SK-N-SH (cell line): ENCODE measurements around the gene CYP4F11. TPM values are rescaled to one million over a fixed set of nuclear protein-coding genes. Genes with fewer than 3 reads are reported as not detected.

Experiments used
- CTCF ChIA-PET: fragments of 300-600, 350-600 bp; formaldehyde crosslinking; extraction: SDS; loops from one replicate; lab custom pipeline; 2021; lab: Yijun Ruan, JAX
- POLR2A ChIA-PET: fragments of 350-600 bp; sonication (Branson Sonifier 250); formaldehyde crosslinking; extraction: SDS; loops from one replicate; lab custom pipeline; 2020; ENCODE audit warnings: antibody characterized with exemption, inconsistent platforms; lab: Yijun Ruan, JAX
- DNase-seq: peaks from one replicate; pipeline ENCODE4 v3.0.0; 2012
- H2AFZ ChIP-seq: fragments of 200-600 bp; sonication (generic); 2 replicates; pipeline ENCODE4 v1.8.1; 2016; ENCODE audit warnings: antibody characterized with exemption, mild to moderate bottlenecking, low read depth
- H3F3A ChIP-seq: fragments of 200-600 bp; sonication (generic); replicated peaks from 2 replicates; pipeline ENCODE3; 2016; ENCODE audit warnings: antibody characterized with exemption, mild to moderate bottlenecking; ENCODE audit not compliant: insufficient read depth
- H3K27ac ChIP-seq, 2 experiments: fragments of 200-500 bp in 1 of 2; fragments of 200-600 bp in 1 of 2; sonication (Bioruptor generic) in 1 of 2; sonication (generic), shearing (Covaris generic) in 1 of 2; 2 replicates each; pipeline versions ENCODE4 v1.5.1 to v1.6.1; 2014 to 2016; ENCODE audit warnings: low read depth in 2 of 2, inconsistent platforms in 1 of 2, low read length in 1 of 2, mild to moderate bottlenecking in 1 of 2, mixed read lengths in 1 of 2
- H3K27me3 ChIP-seq: fragments of 200-600 bp; sonication (generic), shearing (Covaris generic); 2 replicates; pipeline ENCODE4 v1.6.1; 2016; ENCODE audit warnings: mixed run types; ENCODE audit not compliant: insufficient read depth
- H3K36me3 ChIP-seq, 2 experiments: fragments of 200-500 bp in 1 of 2; fragments of 200-600 bp in 1 of 2; sonication (Bioruptor generic) in 1 of 2; sonication (generic) in 1 of 2; replicated peaks in 1 of 2; 2 replicates each; pipeline versions ENCODE3 to v1.5.1; 2014 to 2016; ENCODE audit warnings: low read length in 1 of 2, mild to moderate bottlenecking in 1 of 2; ENCODE audit not compliant: insufficient read depth in 2 of 2, control insufficient read depth in 1 of 2
- H3K4me1 ChIP-seq, 2 experiments: fragments of 200-500 bp in 1 of 2; fragments of 200-600 bp in 1 of 2; sonication (Bioruptor generic) in 1 of 2; sonication (generic), shearing (Covaris generic) in 1 of 2; 2 replicates each; pipeline versions ENCODE4 v1.5.1 to v1.6.1; 2014 to 2016; ENCODE audit warnings: low read depth in 1 of 2, low read length in 1 of 2, mixed run types in 1 of 2; ENCODE audit not compliant: insufficient read depth in 2 of 2, control insufficient read depth in 1 of 2
- H3K4me2 ChIP-seq: fragments of 200-600 bp; sonication (generic), shearing (Covaris generic); 2 replicates; pipeline ENCODE4 v1.6.1; 2017; ENCODE audit warnings: mixed run types
- H3K4me3 ChIP-seq, 2 experiments: fragments of 200-500 bp in 1 of 2; fragments of 200-600 bp in 1 of 2; sonication (Bioruptor generic) in 1 of 2; sonication (generic), shearing (Covaris generic) in 1 of 2; 2 replicates each; pipeline versions ENCODE4 v1.5.1 to v1.8.1; 2014 to 2016; ENCODE audit warnings: low read depth in 2 of 2, inconsistent platforms in 1 of 2, low read length in 1 of 2, mild to moderate bottlenecking in 1 of 2, mixed read lengths in 1 of 2, moderate library complexity in 1 of 2
- H3K79me2 ChIP-seq: fragments of 200-600 bp; sonication (generic); 2 replicates; pipeline ENCODE4 v1.8.1; 2017; ENCODE audit warnings: mild to moderate bottlenecking; ENCODE audit not compliant: insufficient read depth
- H3K9ac ChIP-seq: fragments of 200-600 bp; sonication (generic); 2 replicates; pipeline ENCODE4 v1.6.1; 2017; ENCODE audit warnings: mixed run types
- H3K9me2 ChIP-seq: fragments of 200-600 bp; sonication (generic); 2 replicates; pipeline ENCODE4 v1.6.1; 2017; ENCODE audit warnings: mixed run types
- H3K9me3 ChIP-seq: fragments of 200-600 bp; sonication (generic); 2 replicates; pipeline ENCODE4 v1.6.1; 2017; ENCODE audit warnings: mixed run types, mild to moderate bottlenecking, moderate library complexity
- H4K20me1 ChIP-seq: fragments of 200-600 bp; sonication (generic); 2 replicates; pipeline ENCODE4 v1.6.1; 2017; ENCODE audit warnings: mild to moderate bottlenecking, mixed run types; ENCODE audit not compliant: insufficient read depth
- CHD2 ChIP-seq: fragments of 150-350 bp; IDR thresholded peaks from 2 replicates; pipeline ENCODE4 v1.6.1; 2018; ENCODE audit warnings: low read length; ENCODE audit not compliant: partially characterized antibody
- CTCF ChIP-seq: fragments of 200-600 bp; sonication (generic); IDR thresholded peaks from 2 replicates; pipeline ENCODE4 v1.6.1; 2017; ENCODE audit warnings: antibody characterized with exemption, mild to moderate bottlenecking, moderate library complexity
- ELF1 ChIP-seq: IDR thresholded peaks from 2 replicates; pipeline ENCODE4 v1.4.0; 2012
- FOXJ3 ChIP-seq: sonication (generic); formaldehyde crosslinking; IDR thresholded peaks from 2 replicates; pipeline ENCODE4 v1.5.1; 2020; ENCODE audit warnings: mild to moderate bottlenecking, missing genetic modification reagents
- GABPA ChIP-seq: IDR thresholded peaks from 2 replicates; pipeline ENCODE4 v1.4.0; 2012; ENCODE audit warnings: low read depth, mild to moderate bottlenecking
- MEF2A ChIP-seq: IDR thresholded peaks from 2 replicates; pipeline ENCODE4 v1.4.0; 2012; ENCODE audit warnings: low read depth, borderline replicate concordance
- NRF1 ChIP-seq: IDR thresholded peaks from 2 replicates; pipeline ENCODE4 v1.6.1; 2012; ENCODE audit warnings: low read depth, mild to moderate bottlenecking, low read length
- REST ChIP-seq: IDR thresholded peaks from 2 replicates; pipeline ENCODE4 v1.6.1; 2012; ENCODE audit warnings: mild to moderate bottlenecking, low read depth, low read length, moderate library complexity
- RFX5 ChIP-seq: IDR thresholded peaks from 2 replicates; pipeline ENCODE4 v1.6.1; 2012; ENCODE audit warnings: mild to moderate bottlenecking, improper control_type of control experiment, low read length
- SIN3A ChIP-seq: IDR thresholded peaks from 2 replicates; pipeline ENCODE4 v1.6.1; 2012; ENCODE audit warnings: low read depth, mild to moderate bottlenecking, low read length, moderate library complexity, borderline replicate concordance
- SMC3 ChIP-seq: IDR thresholded peaks from 2 replicates; pipeline ENCODE4 v1.6.1; 2012; ENCODE audit warnings: low read depth, low read length, improper control_type of control experiment
- TAF1 ChIP-seq: IDR thresholded peaks from 2 replicates; pipeline ENCODE4 v1.6.1; 2012; ENCODE audit warnings: low read depth, mild to moderate bottlenecking, low read length, moderate library complexity, borderline replicate concordance
- USF1 ChIP-seq: IDR thresholded peaks from 2 replicates; pipeline ENCODE4 v1.4.0; 2012; ENCODE audit warnings: low read depth, borderline replicate concordance
- USF2 ChIP-seq: fragments of 150-350 bp; IDR thresholded peaks from 2 replicates; pipeline ENCODE4 v1.6.1; 2017; ENCODE audit warnings: antibody characterized with exemption, low read length, low read depth, borderline replicate concordance
- WGBS: methylation state at CpG from one replicate; pipeline ENCODE4 v1.1.6; 2017; ENCODE audit warnings: low lambda C conversion rate; 5-methylcytosine and 5-hydroxymethylcytosine counted together
- polyA plus RNA-seq, 3 experiments: library from polyadenylated mRNA; depleted of rRNA; stranded (reverse); fragments of >200 nt; gene quantifications; 2 replicates each; pipeline ENCODE4 v1.2.3, GENCODE V29; 2012

Gene CYP4F11
- polyA plus RNA-seq, 1 of the 3 experiments (the other 2 are of a cell fraction) = 0.23 TPM

- Histone ChIP-seq H3F3A (no peaks in the 10 kb centered on the region), H3K79me2 (no peaks in the 10 kb centered on the region), H3K4me1 (no peaks in the 10 kb centered on the region), H3K36me3 (no peaks in the 10 kb centered on the region), H3K4me3 (no peak overlapping the region), H2AFZ (no peak overlapping the region), H3K9ac (no peak overlapping the region), H3K9me3 (no peaks in the 10 kb centered on the region), H3K9me2 (no peaks in the 10 kb centered on the region), H4K20me1 (no peaks in the 10 kb centered on the region), H3K27me3 (peaks cover 29% of the 10 kb centered on the region), H3K27ac (no peak overlapping the region), H3K4me2 (no peak overlapping the region)
- POLR2A ChIA-PET = no interaction called here
- CTCF ChIA-PET = no interaction called here
- WGBS = 2% methylated on average over 5 of the region's 5 CpGs
- TF ChIP-seq CHD2 (no peak), SIN3A (no peak), SMC3 (no peak)
- no peak for DNase-seq
Measured at GRCh38 chr19:15866636-15867035, 67.7 kb downstream of the CYP4F11 start.

- Histone ChIP-seq H3K79me2 (no peaks in the 10 kb centered on the region), H3K36me3 (no peaks in the 10 kb centered on the region), H3K4me2 (no peak overlapping the region), H3K4me1 (no peaks in the 10 kb centered on the region), H4K20me1 (no peaks in the 10 kb centered on the region), H3F3A (no peaks in the 10 kb centered on the region), H3K4me3 (no peak overlapping the region), H3K27me3 (peaks cover 47% of the 10 kb centered on the region), H3K27ac (no peak overlapping the region), H2AFZ (no peak overlapping the region), H3K9me3 (no peaks in the 10 kb centered on the region), H3K9me2 (no peaks in the 10 kb centered on the region), H3K9ac (no peak overlapping the region)
- ChIA-PET CTCF (no interaction called here), POLR2A (no interaction called here)
- no peak for TF ChIP-seq TAF1
- no peak for TF ChIP-seq REST
- TF ChIP-seq SIN3A = no peak
- TF ChIP-seq FOXJ3 = no peak
- WGBS = 8% methylated on average over 5 of the region's 5 CpGs
- DNase-seq = no peak
Measured at GRCh38 chr19:15864824-15865223, 69.5 kb downstream of the CYP4F11 start.

GRCh38 chr19:15863272-15863671 lies 71.1 kb downstream of the CYP4F11 start:
- no peak overlapping the region for H3K4me2 ChIP-seq
- DNase-seq = no peak
- H3K79me2 ChIP-seq = no peaks in the 10 kb centered on the region
- H3K27me3 ChIP-seq = peaks cover 55% of the 10 kb centered on the region
- H3K9ac ChIP-seq = no peak overlapping the region
- no peak overlapping the region for H2AFZ ChIP-seq
- H4K20me1 ChIP-seq = no peaks in the 10 kb centered on the region
- no peaks in the 10 kb centered on the region for H3K36me3 ChIP-seq
- 4% methylated on average over 2 of the region's 8 CpGs for WGBS
- H3K4me3 ChIP-seq = no peak overlapping the region
- no peaks in the 10 kb centered on the region for H3K4me1 ChIP-seq
- H3K27ac ChIP-seq = no peak overlapping the region
- no peaks in the 10 kb centered on the region for H3K9me3 ChIP-seq
- ChIA-PET CTCF (no interaction called here), POLR2A (no interaction called here)
- no peaks in the 10 kb centered on the region for H3K9me2 ChIP-seq
- no peaks in the 10 kb centered on the region for H3F3A ChIP-seq
- TF ChIP-seq TAF1 (no peak), RFX5 (no peak), USF2 (no peak), NRF1 (no peak), MEF2A (no peak), GABPA (no peak), CTCF (no peak), USF1 (no peak), ELF1 (no peak)
